Muscle layer of colon (tissue), 2 donors: Measurements from ENCODE around the gene KSR1.
A peak's percentile ranks its signal among the peaks of the same experiment; 100 is the strongest.

ENCODE experiments used
- H3K27ac ChIP-seq: one replicate; pipeline ENCODE4 v1.7.0; 2013; ENCODE audit warnings: low read depth, mild to moderate bottlenecking, low read length, moderate library complexity
- H3K27me3 ChIP-seq, 2 donors: one replicate each; pipeline ENCODE4 v1.7.0; 2013; ENCODE audit warnings: low read length in 2 of 2, mild to moderate bottlenecking in 2 of 2; ENCODE audit not compliant: insufficient read depth in 2 of 2, control insufficient read depth in 1 of 2
- H3K36me3 ChIP-seq: one replicate; pipeline ENCODE4 v1.7.0; 2013; ENCODE audit warnings: mild to moderate bottlenecking, low read length; ENCODE audit not compliant: insufficient read depth
- H3K4me1 ChIP-seq: one replicate; pipeline ENCODE4 v1.7.0; 2013; ENCODE audit warnings: mild to moderate bottlenecking, low read length; ENCODE audit not compliant: insufficient read depth
- H3K4me3 ChIP-seq, 2 donors: one replicate each; pipeline ENCODE4 v1.7.0; 2013; ENCODE audit warnings: low read length in 2 of 2, low read depth in 1 of 2, mild to moderate bottlenecking in 1 of 2, moderate library complexity in 1 of 2
- H3K9ac ChIP-seq: one replicate; pipeline ENCODE4 v1.7.0; 2013; ENCODE audit warnings: low read length
- H3K9me3 ChIP-seq: one replicate; pipeline ENCODE4 v1.7.0; 2013; ENCODE audit warnings: mild to moderate bottlenecking, low read length
- donor health status: abdominal sarcoma.
- donor health status: Adenocarcinoma of cecum.

KSR1 gene

DNA sequence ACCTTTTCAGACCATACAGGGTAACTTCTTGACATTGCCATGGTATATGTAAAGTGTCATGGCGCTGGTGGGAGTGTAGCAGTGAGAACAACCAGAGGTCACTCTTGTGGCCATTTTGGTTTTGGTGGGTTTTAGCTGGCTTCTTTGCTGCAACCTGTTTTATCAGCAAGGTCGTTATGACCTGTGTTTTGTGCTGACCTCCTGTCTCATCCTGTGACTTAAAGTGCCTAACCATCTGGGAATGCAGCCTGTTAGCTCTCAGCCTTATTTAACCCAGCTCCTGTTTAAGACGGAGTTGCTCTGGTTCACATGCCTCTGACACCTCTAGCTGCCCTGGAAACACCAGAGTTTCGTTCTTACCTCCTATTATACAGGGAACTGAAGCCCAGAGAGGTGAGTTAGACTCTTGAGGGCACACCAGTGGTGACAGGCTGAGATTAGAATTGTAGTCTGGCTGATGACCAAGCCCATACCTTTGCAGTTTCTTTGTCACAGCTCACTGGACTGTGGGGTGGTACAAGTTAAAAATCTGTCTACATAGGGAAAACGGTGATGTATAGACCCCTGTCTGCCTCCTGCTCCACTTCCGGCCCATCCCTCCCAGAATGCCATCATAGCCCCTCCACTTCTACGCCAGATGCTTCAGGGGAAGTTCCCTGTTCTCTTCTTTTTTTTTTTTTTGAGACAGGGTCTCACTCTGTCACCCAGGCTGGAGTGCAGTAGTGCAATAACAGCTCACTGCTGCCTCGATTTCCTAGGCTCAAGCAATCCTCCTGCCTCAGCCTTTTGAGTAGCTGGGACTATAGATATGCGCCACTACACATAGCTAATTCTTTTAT is 21.0 kb downstream of the KSR1 start:
- Histone ChIP-seq H3K36me3 (no peaks in the 10 kb centered on the region), H3K27ac (no peak overlapping the region), H3K9me3 (no peaks in the 10 kb centered on the region)

DNA sequence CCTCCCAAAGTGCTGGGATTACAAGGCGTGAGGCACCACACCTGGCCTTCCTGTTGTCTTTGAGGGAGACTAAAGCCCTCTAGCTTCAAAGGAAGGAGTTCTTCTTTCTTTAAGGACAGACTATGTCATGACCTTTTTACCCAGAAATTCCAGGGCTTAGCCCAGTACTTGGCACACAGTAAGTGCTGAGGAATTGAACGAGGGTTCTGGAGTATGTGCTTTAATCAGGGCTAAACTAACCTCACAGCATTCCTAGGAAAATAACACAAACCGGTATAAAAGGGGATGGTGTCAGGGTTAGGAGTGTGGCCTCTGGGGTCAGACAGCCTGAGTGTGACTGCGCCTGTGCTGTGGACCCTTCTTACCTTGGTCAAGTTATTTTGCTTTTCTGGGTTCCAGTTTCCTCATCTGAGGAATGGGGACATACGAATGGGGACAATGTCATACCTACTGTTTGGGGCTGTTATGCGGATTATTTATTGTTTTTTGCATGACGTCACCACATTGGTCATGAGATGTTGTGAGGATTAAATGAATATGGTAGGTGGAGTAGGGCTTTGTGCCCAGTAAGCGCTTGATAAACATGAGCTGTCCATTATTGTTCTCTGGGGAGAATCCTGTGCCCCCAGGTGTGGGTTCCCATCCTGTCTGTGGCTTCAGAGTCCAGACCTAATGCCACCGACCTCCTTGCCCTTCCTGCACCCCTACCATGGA is 21.9 kb downstream of the KSR1 start:
- no peaks in the 10 kb centered on the region for H3K9me3 ChIP-seq
- H3K36me3 ChIP-seq, result no peaks in the 10 kb centered on the region
- no peak overlapping the region for H3K4me3 ChIP-seq
- no peak overlapping the region for H3K27ac ChIP-seq
- no peaks in the 10 kb centered on the region for H3K27me3 ChIP-seq
- peaks cover 25% of the 10 kb centered on the region for H3K4me1 ChIP-seq
- no peak overlapping the region for H3K9ac ChIP-seq

More for the DNA sequence above, 21.0 kb downstream of the KSR1 start:
- H3K4me1 ChIP-seq, result peaks cover 30% of the 10 kb centered on the region
- H3K27me3 ChIP-seq, result no peaks in the 10 kb centered on the region
- H3K9ac ChIP-seq, result no peak overlapping the region
- H3K4me3 ChIP-seq, result no peak overlapping the region

DNA sequence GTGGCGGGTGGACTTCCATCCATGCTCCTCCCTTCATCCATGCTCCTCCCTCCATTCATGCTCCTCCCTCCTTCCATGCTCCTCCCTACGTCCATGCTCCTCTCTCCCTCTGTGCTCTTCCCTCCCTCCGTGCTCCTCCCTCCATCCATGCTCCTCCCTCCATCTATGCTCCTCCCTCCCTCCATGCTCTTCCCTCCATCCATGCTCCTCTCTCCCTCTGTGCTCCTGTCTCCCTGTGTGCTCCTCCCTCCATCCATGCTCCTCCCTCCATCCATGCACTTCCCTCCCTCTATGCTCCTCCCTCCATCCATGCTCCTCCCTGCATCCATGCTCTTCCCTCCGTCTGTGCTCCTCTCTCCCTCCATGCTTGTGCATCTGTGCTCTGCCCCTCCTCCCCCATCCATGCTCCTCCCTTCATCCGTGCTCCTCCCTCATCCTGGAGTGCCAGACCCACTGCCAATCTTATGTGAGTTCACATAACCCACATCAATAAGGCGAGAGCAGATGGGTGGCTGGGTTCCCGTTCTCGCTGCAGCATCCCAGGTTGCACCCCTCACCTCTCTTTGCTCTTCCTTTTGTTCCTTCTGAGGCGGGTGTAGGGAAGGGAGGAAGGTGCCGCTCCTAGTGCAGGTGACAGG is 22.8 kb downstream of the KSR1 start:
- Histone ChIP-seq H3K36me3 (no peaks in the 10 kb centered on the region), H3K9me3 (no peaks in the 10 kb centered on the region), H3K9ac (no peak overlapping the region), H3K27me3 (no peaks in the 10 kb centered on the region), H3K4me1 (peaks cover 19% of the 10 kb centered on the region), H3K27ac (no peak overlapping the region), H3K4me3 (no peak overlapping the region)

DNA sequence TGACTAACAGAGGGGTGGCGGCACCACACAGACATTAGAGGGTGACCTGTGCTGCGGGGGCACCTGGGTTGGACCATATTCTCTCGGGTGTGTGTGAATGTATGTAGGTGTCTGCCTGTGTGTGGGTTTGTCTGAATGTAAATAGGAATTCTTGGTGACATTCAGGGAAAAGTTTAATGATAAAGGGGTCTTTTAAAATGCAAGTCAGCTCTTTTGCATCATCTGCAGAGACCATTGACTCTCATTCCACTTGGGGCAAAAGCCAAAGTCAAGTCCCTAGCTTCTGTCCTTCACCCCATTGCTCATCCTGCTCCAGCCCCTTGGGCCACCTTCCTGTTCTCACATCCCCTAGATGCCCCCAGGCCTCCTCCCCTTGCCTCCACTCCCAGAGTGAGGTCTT is 23.6 kb downstream of the KSR1 start:
- H3K27ac ChIP-seq, result no peak overlapping the region
- H3K27me3 ChIP-seq, result no peaks in the 10 kb centered on the region
- H3K36me3 ChIP-seq, result no peaks in the 10 kb centered on the region
- no peaks in the 10 kb centered on the region for H3K9me3 ChIP-seq
- H3K4me1 ChIP-seq, result peaks cover 18% of the 10 kb centered on the region
- no peak overlapping the region for H3K9ac ChIP-seq
- H3K4me3 ChIP-seq, result no peak overlapping the region

DNA sequence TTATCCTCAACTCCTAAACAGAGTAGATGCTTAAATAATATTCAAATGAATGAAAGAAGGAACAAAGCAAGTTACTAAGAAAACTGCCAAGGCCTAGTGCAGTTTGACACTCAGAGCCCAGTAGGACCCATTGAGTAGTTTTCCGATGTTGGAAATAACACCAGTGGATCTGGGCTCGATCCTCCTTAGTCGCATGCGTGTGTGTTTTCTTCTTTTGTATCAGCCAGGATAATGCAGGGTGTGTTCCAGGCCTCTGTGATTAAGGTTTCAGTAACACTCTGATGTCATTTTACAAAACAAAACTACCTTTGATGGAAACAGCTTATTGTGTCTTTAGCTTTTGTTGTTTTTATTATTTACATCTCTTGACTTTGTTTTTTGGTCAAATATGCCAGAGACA is 24.5 kb downstream of the KSR1 start:
- H3K27me3 ChIP-seq, result no peaks in the 10 kb centered on the region
- no peaks in the 10 kb centered on the region for H3K9me3 ChIP-seq
- no peak overlapping the region for H3K27ac ChIP-seq
- no peak overlapping the region for H3K4me3 ChIP-seq
- H3K36me3 ChIP-seq, result no peaks in the 10 kb centered on the region
- no peak overlapping the region for H3K9ac ChIP-seq
- H3K4me1 ChIP-seq, result peaks cover 27% of the 10 kb centered on the region

DNA sequence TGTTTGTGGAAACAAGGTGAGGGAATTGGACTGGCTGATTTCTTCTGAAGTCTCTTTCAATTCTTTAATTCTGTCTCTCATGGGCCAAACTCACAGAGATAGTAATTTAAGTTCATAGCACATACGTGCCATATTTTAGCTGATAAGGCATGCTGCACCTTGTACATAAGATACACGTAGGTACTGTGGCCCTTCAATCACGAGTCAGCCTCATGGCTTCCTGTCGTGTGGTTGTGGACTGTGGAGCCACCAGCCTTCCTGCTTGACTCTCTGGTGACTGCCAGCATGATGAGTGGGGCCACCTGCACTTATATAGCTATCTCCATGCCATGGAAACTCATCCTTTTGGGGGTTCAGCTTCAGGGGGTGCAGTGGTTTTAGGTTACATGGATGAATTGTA is 25.1 kb downstream of the KSR1 start:
- Histone ChIP-seq H3K27ac (no peak overlapping the region), H3K9me3 (no peaks in the 10 kb centered on the region), H3K4me3 (no peak overlapping the region), H3K36me3 (no peaks in the 10 kb centered on the region), H3K9ac (no peak overlapping the region), H3K27me3 (no peaks in the 10 kb centered on the region), H3K4me1 (peaks cover 33% of the 10 kb centered on the region)

DNA sequence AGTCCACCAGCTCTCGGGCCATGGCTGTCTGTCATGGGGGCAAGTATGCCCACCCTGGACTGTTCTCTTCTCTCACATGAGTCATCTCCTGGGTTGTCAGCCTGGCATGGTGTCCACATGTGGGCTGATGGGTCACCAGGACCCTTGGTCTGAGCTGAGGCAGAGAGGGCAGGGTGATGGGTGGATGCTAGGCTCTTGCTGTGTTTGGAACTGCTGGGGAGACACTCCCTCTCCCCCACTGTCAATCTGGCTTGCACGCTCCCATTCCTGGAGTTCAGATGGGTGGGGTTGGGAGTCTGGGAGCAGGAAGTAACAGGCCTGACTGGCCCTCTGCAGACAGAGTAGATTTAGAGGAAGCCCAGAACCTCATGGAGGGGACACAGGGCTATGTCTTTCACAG is 28.9 kb downstream of the KSR1 start:
- H3K9me3 ChIP-seq, result no peaks in the 10 kb centered on the region
- no peak overlapping the region for H3K4me3 ChIP-seq
- no peaks in the 10 kb centered on the region for H3K27me3 ChIP-seq
- H3K36me3 ChIP-seq, result no peaks in the 10 kb centered on the region
- peaks cover 37% of the 10 kb centered on the region for H3K4me1 ChIP-seq
- H3K27ac ChIP-seq, result no peak overlapping the region
- no peak overlapping the region for H3K9ac ChIP-seq

DNA sequence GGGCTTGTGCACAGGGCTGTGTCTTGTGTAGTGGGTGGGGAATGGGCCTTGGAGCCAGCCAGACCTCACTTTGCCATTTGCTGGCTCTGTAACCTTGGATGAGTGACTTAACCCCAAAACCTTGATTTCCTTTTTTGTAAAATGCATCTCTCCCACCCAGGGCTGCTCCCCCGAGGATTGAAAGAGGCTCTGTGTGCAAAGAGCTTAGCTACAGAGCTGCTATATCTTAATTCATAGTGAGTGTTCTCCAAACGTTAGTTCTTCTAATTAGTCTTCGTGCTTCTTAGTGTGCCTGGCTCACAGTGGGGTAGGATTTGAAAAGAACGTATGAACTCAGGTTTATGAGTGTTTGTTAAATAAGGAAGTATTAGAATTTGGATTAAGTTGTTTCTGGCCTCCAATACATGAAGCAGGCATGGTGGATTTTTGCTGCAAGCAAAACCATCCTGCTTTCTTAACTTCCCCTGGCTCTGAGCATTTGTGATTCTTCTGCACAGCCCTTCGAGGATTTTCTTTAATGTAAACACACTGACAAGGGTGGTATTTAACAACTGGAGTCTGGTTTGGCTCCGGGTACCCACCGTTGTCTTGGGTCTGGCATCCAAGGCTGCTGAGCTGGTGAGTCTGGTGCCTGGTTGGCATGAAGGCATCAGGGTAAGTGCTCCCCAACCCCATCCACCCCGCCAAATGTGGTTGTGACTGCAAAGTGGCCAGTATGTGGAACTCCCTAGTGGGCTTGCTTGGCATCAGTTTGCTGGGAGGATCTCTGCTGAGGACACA is 29.7 kb downstream of the KSR1 start:
- H3K9ac ChIP-seq, result no peak overlapping the region
- H3K27ac ChIP-seq, result peak overlapping the region; percentile 5
- no peaks in the 10 kb centered on the region for H3K27me3 ChIP-seq
- H3K9me3 ChIP-seq, result no peaks in the 10 kb centered on the region
- no peak overlapping the region for H3K4me3 ChIP-seq
- no peaks in the 10 kb centered on the region for H3K36me3 ChIP-seq
- peaks cover 37% of the 10 kb centered on the region for H3K4me1 ChIP-seq

DNA sequence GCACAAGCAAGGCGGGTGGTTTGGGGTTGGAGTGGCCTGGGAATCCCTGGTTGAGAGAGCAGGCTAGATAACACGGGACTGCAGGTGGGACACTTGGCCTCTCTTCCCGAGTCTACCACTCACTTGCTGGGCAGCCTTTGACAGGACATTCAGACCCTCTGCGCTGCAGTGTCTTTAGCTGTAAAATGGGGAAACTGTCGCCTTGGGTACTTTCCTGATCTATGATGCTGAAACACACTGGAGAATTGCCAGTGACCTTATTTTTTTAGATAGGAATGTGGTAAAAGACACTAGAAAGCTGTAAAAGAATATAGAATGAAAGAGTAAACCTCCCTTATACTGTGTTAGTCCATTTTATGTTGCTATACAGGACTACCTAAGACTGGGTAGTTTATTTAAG is 30.5 kb downstream of the KSR1 start:
- Histone ChIP-seq H3K4me1 (peaks cover 37% of the 10 kb centered on the region), H3K9ac (no peak overlapping the region), H3K27me3 (no peaks in the 10 kb centered on the region), H3K36me3 (no peaks in the 10 kb centered on the region), H3K4me3 (no peak overlapping the region), H3K27ac (peak overlapping the region; percentile 5), H3K9me3 (no peaks in the 10 kb centered on the region)

DNA sequence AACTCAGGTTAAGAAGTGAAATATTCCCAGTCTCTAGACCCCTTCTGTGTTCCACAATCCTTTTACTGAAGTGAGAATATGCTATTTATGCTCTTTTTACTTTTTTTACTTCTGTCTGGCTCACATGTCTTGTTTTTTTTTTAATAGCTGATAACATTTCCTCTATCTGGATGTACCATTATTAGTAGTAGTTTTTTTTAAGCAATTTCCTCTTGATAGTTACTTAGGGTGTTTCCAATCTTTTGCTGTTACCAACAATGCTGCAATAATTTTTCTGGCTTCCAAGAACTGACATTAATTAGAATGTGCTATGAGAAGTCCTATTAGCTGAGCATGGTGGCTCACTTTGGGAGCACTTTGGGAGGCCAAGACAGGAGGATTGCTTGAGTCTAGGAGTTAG is 32.0 kb downstream of the KSR1 start:
- Histone ChIP-seq H3K9ac (no peak overlapping the region), H3K27me3 (no peaks in the 10 kb centered on the region), H3K4me3 (no peak overlapping the region), H3K4me1 (peaks cover 47% of the 10 kb centered on the region), H3K9me3 (no peaks in the 10 kb centered on the region), H3K27ac (no peak overlapping the region), H3K36me3 (no peaks in the 10 kb centered on the region)
